NCI-H146 treated with DMSO at 0.1 percent for 48 hours (cell line): ENCODE data around the gene NFATC3.

Experiments used
- DNase-seq: peaks from one replicate; lab custom pipeline; 2025; ENCODE audit not compliant: unreplicated experiment; lab: John Stamatoyannopoulos, UW

Gene NFATC3

GRCh38 chr16:68085259-68086071 lies at the start of gene NFATC3:
Gene NFATC3, plus strand, starts transcription at chr16:68085370. Its CDS starts 312 bp downstream, at chr16:68085682.
- no peak for DNase-seq

- DNase-seq, result no peak
These were observed 47.2 kb upstream of the NFATC3 start for GRCh38 chr16:68037841-68038597.

GRCh38 chr16:68040506-68041288 lies 44.5 kb upstream of the NFATC3 start:
- DNase-seq, result peak; percentile 18

- no peak for DNase-seq
These were observed 43.4 kb upstream of the NFATC3 start for GRCh38 chr16:68041783-68042182.

- DNase-seq, result no peak
These were observed 39.1 kb upstream of the NFATC3 start for GRCh38 chr16:68046106-68046505.

GRCh38 chr16:68047987-68048386 lies 37.2 kb upstream of the NFATC3 start:
- DNase-seq, result no peak

- DNase-seq, result no peak
These were observed 35.7 kb upstream of the NFATC3 start for GRCh38 chr16:68049449-68049848.

GRCh38 chr16:68055395-68055794 lies 29.8 kb upstream of the NFATC3 start:
- DNase-seq, result no peak

GRCh38 chr16:68059804-68060203 lies 25.4 kb upstream of the NFATC3 start:
- DNase-seq, result no peak

GRCh38 chr16:68061396-68061795 lies 23.8 kb upstream of the NFATC3 start:
- no peak for DNase-seq

GRCh38 chr16:68062910-68063393 lies 22.2 kb upstream of the NFATC3 start:
- no peak for DNase-seq

GRCh38 chr16:68064791-68065365 lies 20.3 kb upstream of the NFATC3 start:
- peak; percentile 2 for DNase-seq

- DNase-seq, result no peak
These were observed 19.4 kb upstream of the NFATC3 start for GRCh38 chr16:68065716-68066305.

- no peak for DNase-seq
These were observed 18.4 kb upstream of the NFATC3 start for GRCh38 chr16:68066763-68067162.

- DNase-seq, result no peak
These were observed 16.2 kb upstream of the NFATC3 start for GRCh38 chr16:68068926-68069325.

- DNase-seq, result peak; percentile 3
These were observed 15.5 kb upstream of the NFATC3 start for GRCh38 chr16:68069511-68070248.

- no peak for DNase-seq
These were observed 14.9 kb upstream of the NFATC3 start for GRCh38 chr16:68070249-68070730.

- DNase-seq, result no peak
These were observed 14.2 kb upstream of the NFATC3 start for GRCh38 chr16:68070806-68071517.

- DNase-seq, result no peak
These were observed 13.7 kb upstream of the NFATC3 start for GRCh38 chr16:68071518-68071901.
